PC-9 (cell line): ENCODE measurements around the gene JTB.

Experiments used
- EZH2 ChIP-seq: fragments of 200-600 bp; sonication (generic); IDR thresholded peaks from 2 replicates; pipeline ENCODE4 v1.8.0; 2017; ENCODE audit warnings: antibody characterized with exemption, low read depth
- TF ChIP-seq, protein P1 (sequence below): fragments of 200-600 bp; sonication (generic); conservative IDR thresholded peaks from 2 replicates; pipeline ENCODE4 v1.6.1; 2017; ENCODE audit warnings: mixed run types, antibody characterized with exemption, mild to moderate bottlenecking, moderate library complexity

- TF ChIP-seq, protein P1, sequence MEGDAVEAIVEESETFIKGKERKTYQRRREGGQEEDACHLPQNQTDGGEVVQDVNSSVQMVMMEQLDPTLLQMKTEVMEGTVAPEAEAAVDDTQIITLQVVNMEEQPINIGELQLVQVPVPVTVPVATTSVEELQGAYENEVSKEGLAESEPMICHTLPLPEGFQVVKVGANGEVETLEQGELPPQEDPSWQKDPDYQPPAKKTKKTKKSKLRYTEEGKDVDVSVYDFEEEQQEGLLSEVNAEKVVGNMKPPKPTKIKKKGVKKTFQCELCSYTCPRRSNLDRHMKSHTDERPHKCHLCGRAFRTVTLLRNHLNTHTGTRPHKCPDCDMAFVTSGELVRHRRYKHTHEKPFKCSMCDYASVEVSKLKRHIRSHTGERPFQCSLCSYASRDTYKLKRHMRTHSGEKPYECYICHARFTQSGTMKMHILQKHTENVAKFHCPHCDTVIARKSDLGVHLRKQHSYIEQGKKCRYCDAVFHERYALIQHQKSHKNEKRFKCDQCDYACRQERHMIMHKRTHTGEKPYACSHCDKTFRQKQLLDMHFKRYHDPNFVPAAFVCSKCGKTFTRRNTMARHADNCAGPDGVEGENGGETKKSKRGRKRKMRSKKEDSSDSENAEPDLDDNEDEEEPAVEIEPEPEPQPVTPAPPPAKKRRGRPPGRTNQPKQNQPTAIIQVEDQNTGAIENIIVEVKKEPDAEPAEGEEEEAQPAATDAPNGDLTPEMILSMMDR = no peak
- TF ChIP-seq EZH2 = no peak
Measured at GRCh38 chr1:153968000-153968363, 9.5 kb downstream of the JTB start.
